ENCODE measurements around the gene HNRNPF.
"Not testable (repeated sequence)": the region's sequence is repeated elsewhere in the genome, so short reads cannot be mapped to it uniquely, and the experiment has no call there.

DNA sequence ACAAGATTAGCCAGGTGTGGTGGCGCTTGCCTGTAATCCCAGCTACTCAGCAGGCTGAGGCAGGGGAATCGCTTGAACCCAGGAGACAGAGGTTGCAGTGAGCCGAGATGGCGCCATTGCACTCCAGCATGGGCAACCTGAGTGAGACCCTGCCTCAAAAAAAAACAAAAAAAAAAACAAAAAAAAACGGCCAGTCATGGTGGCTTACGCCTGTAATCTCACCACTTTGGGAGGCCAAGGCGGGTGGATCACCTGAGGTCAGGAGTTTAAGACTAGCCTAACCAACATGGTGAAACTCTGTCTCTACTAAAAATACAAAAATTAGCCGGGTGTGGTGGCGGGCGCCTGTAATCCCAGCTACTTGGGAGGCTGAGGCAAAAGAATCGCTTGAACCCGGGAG lies 17.5 kb upstream of the HNRNPF start:
- TF ChIP-seq POLR2AphosphoS5 (IDR thresholded peaks at IDR 0.05; ENCODE audit: insufficient read depth, low read depth, low read length); MYC (IDR thresholded peaks at IDR 0.05; ENCODE audit: low read depth, low read length); POLR2A (IDR thresholded peaks at IDR 0.05; ENCODE audit: low read depth, low read length); EZH2 (IDR thresholded peaks at IDR 0.05; ENCODE audit: borderline replicate concordance, low read depth, low read length, severe bottlenecking); FOS (IDR thresholded peaks at IDR 0.05; ENCODE audit: borderline replicate concordance, insufficient read depth, low read length): not testable (repeated sequence)
- TF ChIP-seq, protein P1, sequence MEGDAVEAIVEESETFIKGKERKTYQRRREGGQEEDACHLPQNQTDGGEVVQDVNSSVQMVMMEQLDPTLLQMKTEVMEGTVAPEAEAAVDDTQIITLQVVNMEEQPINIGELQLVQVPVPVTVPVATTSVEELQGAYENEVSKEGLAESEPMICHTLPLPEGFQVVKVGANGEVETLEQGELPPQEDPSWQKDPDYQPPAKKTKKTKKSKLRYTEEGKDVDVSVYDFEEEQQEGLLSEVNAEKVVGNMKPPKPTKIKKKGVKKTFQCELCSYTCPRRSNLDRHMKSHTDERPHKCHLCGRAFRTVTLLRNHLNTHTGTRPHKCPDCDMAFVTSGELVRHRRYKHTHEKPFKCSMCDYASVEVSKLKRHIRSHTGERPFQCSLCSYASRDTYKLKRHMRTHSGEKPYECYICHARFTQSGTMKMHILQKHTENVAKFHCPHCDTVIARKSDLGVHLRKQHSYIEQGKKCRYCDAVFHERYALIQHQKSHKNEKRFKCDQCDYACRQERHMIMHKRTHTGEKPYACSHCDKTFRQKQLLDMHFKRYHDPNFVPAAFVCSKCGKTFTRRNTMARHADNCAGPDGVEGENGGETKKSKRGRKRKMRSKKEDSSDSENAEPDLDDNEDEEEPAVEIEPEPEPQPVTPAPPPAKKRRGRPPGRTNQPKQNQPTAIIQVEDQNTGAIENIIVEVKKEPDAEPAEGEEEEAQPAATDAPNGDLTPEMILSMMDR (IDR thresholded peaks at IDR 0.05; ENCODE audit: extremely low read depth in 1 of 2, insufficient read depth in 1 of 2, low read depth in 1 of 2, low read length in 2 of 2), result not testable (repeated sequence)
- TF ChIP-seq, protein P2, sequence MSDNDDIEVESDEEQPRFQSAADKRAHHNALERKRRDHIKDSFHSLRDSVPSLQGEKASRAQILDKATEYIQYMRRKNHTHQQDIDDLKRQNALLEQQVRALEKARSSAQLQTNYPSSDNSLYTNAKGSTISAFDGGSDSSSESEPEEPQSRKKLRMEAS (IDR thresholded peaks at IDR 0.05; ENCODE audit: insufficient read depth, insufficient read length), result not testable (repeated sequence)
